DND-41 (cell line): ENCODE results near the gene MAB21L4.

Experiments used
- ATAC-seq: fragments of 200-7000 bp; cut with Tn5 transposase; 3 replicates; pipeline ENCODE4 v1.9.1; 2021; ENCODE audit warnings: low read depth; ENCODE audit not compliant: insufficient read depth
- DNase-seq: peaks from one replicate; pipeline ENCODE4 v3.0.0-alpha.2; 2020
- H2AFZ ChIP-seq: 2 replicates; pipeline ENCODE4 v1.6.0; 2012; ENCODE audit warnings: low read depth, low read length
- H3K27ac ChIP-seq: 2 replicates; pipeline ENCODE4 v1.5.1; 2012; ENCODE audit warnings: low read length, inconsistent platforms
- H3K27me3 ChIP-seq: fragments of 200-600 bp; sonication (generic); 2 replicates; pipeline ENCODE4 v1.6.0; 2012; ENCODE audit warnings: low read length, mild to moderate bottlenecking, inconsistent platforms; ENCODE audit not compliant: insufficient read depth, poor library complexity
- H3K36me3 ChIP-seq: 2 replicates; pipeline ENCODE4 v1.5.1; 2012; ENCODE audit warnings: low read length, inconsistent platforms; ENCODE audit not compliant: insufficient read depth
- H3K4me1 ChIP-seq: 2 replicates; pipeline ENCODE4 v1.5.1; 2012; ENCODE audit warnings: mild to moderate bottlenecking, low read length; ENCODE audit not compliant: insufficient read depth
- H3K4me2 ChIP-seq: 2 replicates; pipeline ENCODE4 v1.6.0; 2012; ENCODE audit warnings: mild to moderate bottlenecking, moderate library complexity, low read length, inconsistent platforms; ENCODE audit not compliant: insufficient read depth
- H3K4me3 ChIP-seq, 2 experiments: fragments of 200-600 bp in 1 of 2; shearing (Covaris generic) in 1 of 2; 2 replicates each; pipeline ENCODE4 v1.5.1; 2012 to 2016; ENCODE audit warnings: inconsistent platforms in 2 of 2, low read length in 2 of 2, mild to moderate bottlenecking in 2 of 2, low read depth in 1 of 2, moderate library complexity in 1 of 2
- H3K79me2 ChIP-seq: 2 replicates; pipeline ENCODE4 v1.6.0; 2012; ENCODE audit warnings: low read length, inconsistent platforms; ENCODE audit not compliant: insufficient read depth
- H3K9ac ChIP-seq: 2 replicates; pipeline ENCODE4 v1.6.0; 2012; ENCODE audit warnings: low read depth, mild to moderate bottlenecking, inconsistent platforms, low read length, moderate library complexity
- H3K9me3 ChIP-seq: 2 replicates; pipeline ENCODE4 v1.5.1; 2012; ENCODE audit warnings: low read length, moderate library complexity, mild to moderate bottlenecking, inconsistent platforms; ENCODE audit not compliant: insufficient read depth, severe bottlenecking
- H4K20me1 ChIP-seq: 2 replicates; pipeline ENCODE4 v1.6.0; 2012; ENCODE audit warnings: low read length; ENCODE audit not compliant: insufficient read depth
- CTCF ChIP-seq: IDR thresholded peaks from 2 replicates; pipeline ENCODE4 v1.5.1; 2012; ENCODE audit warnings: borderline replicate concordance, low read length, moderate library complexity, mild to moderate bottlenecking; ENCODE audit not compliant: poor library complexity, severe bottlenecking; ENCODE audit errors: extremely low read depth
- EZH2 ChIP-seq: IDR thresholded peaks from 3 replicates; pipeline ENCODE4 v1.6.1; 2012; ENCODE audit warnings: borderline replicate concordance, low read depth, mild to moderate bottlenecking, moderate library complexity, low read length, inconsistent platforms; ENCODE audit not compliant: severe bottlenecking

MAB21L4 gene

GRCh38 chr2:240878341-240878936, 17.5 kb downstream of the MAB21L4 start:
- Histone ChIP-seq H2AFZ (no peak overlapping the region), H3K4me3 (no peak overlapping the region), H3K27me3 (peaks cover 3% of the 10 kb centered on the region), H3K79me2 (no peaks in the 10 kb centered on the region), H3K4me2 (no peak overlapping the region), H3K4me1 (no peaks in the 10 kb centered on the region), H3K27ac (no peak overlapping the region), H3K9ac (no peak overlapping the region), H4K20me1 (no peaks in the 10 kb centered on the region), H3K9me3 (no peaks in the 10 kb centered on the region), H3K36me3 (no peaks in the 10 kb centered on the region)
- TF ChIP-seq EZH2 (no peak), CTCF (no peak)
- ATAC-seq (no peak), DNase-seq (no peak)

- no peak overlapping the region for H2AFZ ChIP-seq
- H3K9me3 ChIP-seq: no peaks in the 10 kb centered on the region
- H3K4me1 ChIP-seq: no peaks in the 10 kb centered on the region
- no peaks in the 10 kb centered on the region for H3K27me3 ChIP-seq
- H3K27ac ChIP-seq: no peak overlapping the region
- no peak overlapping the region for H3K4me2 ChIP-seq
- no peak for TF ChIP-seq EZH2
- no peak for TF ChIP-seq CTCF
- no peaks in the 10 kb centered on the region for H3K79me2 ChIP-seq
- H3K9ac ChIP-seq: no peak overlapping the region
- DNase-seq: no peak
- H3K4me3 ChIP-seq: no peak overlapping the region
- H4K20me1 ChIP-seq: no peaks in the 10 kb centered on the region
- H3K36me3 ChIP-seq: no peaks in the 10 kb centered on the region
- ATAC-seq: no peak
Observed at GRCh38 chr2:240877460-240878340, 18.3 kb downstream of the MAB21L4 start.

GRCh38 chr2:240876475-240877251, 19.3 kb downstream of the MAB21L4 start:
- TF ChIP-seq CTCF: no peak
- TF ChIP-seq EZH2: no peak
- Histone ChIP-seq H3K4me2 (no peak overlapping the region), H2AFZ (no peak overlapping the region), H3K36me3 (no peaks in the 10 kb centered on the region), H3K4me3 (no peak overlapping the region), H3K79me2 (no peaks in the 10 kb centered on the region), H3K27me3 (no peaks in the 10 kb centered on the region), H3K9ac (no peak overlapping the region), H3K9me3 (no peaks in the 10 kb centered on the region), H3K4me1 (no peaks in the 10 kb centered on the region), H3K27ac (no peak overlapping the region), H4K20me1 (no peaks in the 10 kb centered on the region)
- no peak for ATAC-seq
- DNase-seq: no peak
